HAP-1 (cell line): Measurements from ENCODE around the gene AUTS2.

Experiments used
- DNase-seq, 2 experiments: peaks; one replicate each; pipeline ENCODE4 v3.0.0-alpha.2; 2016 to 2020; ENCODE audit warnings: low spot score in 2 of 2
- H3K27me3 ChIP-seq: fragments of 250-450 bp; sonication (Bioruptor Pico); 2 replicates; pipeline ENCODE4 v1.5.1; 2020; ENCODE audit warnings: low read depth, mild to moderate bottlenecking, moderate library complexity
- H3K36me3 ChIP-seq: fragments of 250-450 bp; sonication (Bioruptor Pico); replicated peaks from 2 replicates; pipeline ENCODE4 v1.5.1; 2020; ENCODE audit warnings: mild to moderate bottlenecking
- H3K4me1 ChIP-seq: fragments of 250-450 bp; sonication (Bioruptor Pico); 2 replicates; pipeline ENCODE4 v1.5.1; 2020; ENCODE audit warnings: mild to moderate bottlenecking
- H3K4me3 ChIP-seq: fragments of 250-450 bp; sonication (Bioruptor Pico); 2 replicates; pipeline ENCODE4 v1.5.1; 2020; ENCODE audit warnings: mild to moderate bottlenecking, moderate library complexity
- H3K9me3 ChIP-seq: fragments of 250-450 bp; sonication (Bioruptor Pico); 2 replicates; pipeline ENCODE4 v1.5.1; 2020; ENCODE audit warnings: mild to moderate bottlenecking, moderate library complexity
- in situ Hi-C: fragments of 300-500 bp; cut with MboI; formaldehyde crosslinking; loops from 3 replicates; pipeline ENCODE4 v1.14.3; 2020; ENCODE audit warnings: low sequenced_read_pairs, inconsistent platforms, mixed read lengths

AUTS2 gene

GRCh38 chr7:70758646-70759045 lies 1160.4 kb downstream of the AUTS2 start:
- no peak overlapping the region for H3K4me3 ChIP-seq
- in situ Hi-C loops: no loop called here
- peak in 1 of 2 experiments; percentile 13 for DNase-seq
- peaks cover 10% of the 10 kb centered on the region for H3K4me1 ChIP-seq
- no peaks in the 10 kb centered on the region for H3K9me3 ChIP-seq
- no peaks in the 10 kb centered on the region for H3K36me3 ChIP-seq
- H3K27me3 ChIP-seq: no peaks in the 10 kb centered on the region

DNA sequence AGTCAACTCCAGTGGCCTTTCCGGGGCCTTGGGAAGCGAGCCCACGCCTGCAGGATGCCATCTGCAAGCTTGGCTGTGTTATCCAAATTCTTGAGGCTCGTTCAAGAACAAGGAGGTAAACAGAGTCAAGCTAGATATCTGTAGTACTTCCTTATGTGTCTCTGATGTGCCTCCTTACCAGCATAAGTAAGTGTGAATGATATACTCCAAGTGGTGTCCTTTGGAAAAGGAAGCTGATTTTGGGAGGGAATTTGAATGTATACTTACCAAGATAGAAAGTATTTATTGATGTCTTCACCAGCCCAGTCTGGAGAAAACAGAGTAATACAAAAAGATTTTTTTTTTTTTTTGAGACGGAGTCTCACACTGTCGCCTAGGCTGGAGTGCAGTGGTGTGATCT lies 1161.4 kb downstream of the AUTS2 start:
- no peaks in the 10 kb centered on the region for H3K9me3 ChIP-seq
- no peak overlapping the region for H3K4me3 ChIP-seq
- no peaks in the 10 kb centered on the region for H3K27me3 ChIP-seq
- H3K36me3 ChIP-seq: no peaks in the 10 kb centered on the region
- in situ Hi-C loops: no loop called here
- no peak for DNase-seq
- H3K4me1 ChIP-seq: peaks cover 10% of the 10 kb centered on the region

DNA sequence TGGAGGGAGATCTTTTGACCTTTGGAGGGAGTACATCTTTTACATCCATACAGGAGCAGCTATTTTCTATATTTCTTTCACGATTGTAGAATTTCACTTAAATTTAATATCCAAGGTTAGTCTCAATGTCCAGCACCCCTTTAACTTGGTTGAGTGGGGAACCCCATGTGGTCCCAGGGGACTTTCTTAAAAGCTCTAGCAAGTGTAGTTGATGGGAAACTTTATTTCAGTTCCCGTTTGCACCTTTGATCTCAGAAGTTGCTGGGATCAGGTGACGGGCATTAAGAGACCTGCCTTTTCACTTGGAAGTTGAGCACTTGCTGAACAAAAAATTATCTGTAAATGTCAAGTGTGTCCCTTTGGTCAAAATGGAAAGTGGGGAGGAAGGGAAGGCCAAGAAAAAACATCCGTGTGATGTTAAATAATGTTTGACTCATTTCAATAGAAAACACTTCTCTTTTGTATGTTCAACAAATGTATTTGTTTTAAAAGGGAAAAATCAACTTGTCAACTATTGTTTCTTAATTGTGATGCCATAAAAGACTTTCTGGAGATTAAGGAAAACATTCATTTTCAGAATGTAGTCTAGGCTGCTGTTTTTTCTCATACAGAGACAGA lies 1163.5 kb downstream of the AUTS2 start:
- H3K9me3 ChIP-seq: no peaks in the 10 kb centered on the region
- in situ Hi-C loops: no loop called here
- H3K4me1 ChIP-seq: peaks cover 10% of the 10 kb centered on the region
- no peak overlapping the region for H3K4me3 ChIP-seq
- no peaks in the 10 kb centered on the region for H3K36me3 ChIP-seq
- no peak for DNase-seq
- no peaks in the 10 kb centered on the region for H3K27me3 ChIP-seq

GRCh38 chr7:70762696-70763095 lies 1164.4 kb downstream of the AUTS2 start:
- no peaks in the 10 kb centered on the region for H3K9me3 ChIP-seq
- in situ Hi-C loops: no loop called here
- no peaks in the 10 kb centered on the region for H3K36me3 ChIP-seq
- H3K4me1 ChIP-seq: peaks cover 10% of the 10 kb centered on the region
- no peaks in the 10 kb centered on the region for H3K27me3 ChIP-seq
- no peak for DNase-seq
- H3K4me3 ChIP-seq: no peak overlapping the region

DNA sequence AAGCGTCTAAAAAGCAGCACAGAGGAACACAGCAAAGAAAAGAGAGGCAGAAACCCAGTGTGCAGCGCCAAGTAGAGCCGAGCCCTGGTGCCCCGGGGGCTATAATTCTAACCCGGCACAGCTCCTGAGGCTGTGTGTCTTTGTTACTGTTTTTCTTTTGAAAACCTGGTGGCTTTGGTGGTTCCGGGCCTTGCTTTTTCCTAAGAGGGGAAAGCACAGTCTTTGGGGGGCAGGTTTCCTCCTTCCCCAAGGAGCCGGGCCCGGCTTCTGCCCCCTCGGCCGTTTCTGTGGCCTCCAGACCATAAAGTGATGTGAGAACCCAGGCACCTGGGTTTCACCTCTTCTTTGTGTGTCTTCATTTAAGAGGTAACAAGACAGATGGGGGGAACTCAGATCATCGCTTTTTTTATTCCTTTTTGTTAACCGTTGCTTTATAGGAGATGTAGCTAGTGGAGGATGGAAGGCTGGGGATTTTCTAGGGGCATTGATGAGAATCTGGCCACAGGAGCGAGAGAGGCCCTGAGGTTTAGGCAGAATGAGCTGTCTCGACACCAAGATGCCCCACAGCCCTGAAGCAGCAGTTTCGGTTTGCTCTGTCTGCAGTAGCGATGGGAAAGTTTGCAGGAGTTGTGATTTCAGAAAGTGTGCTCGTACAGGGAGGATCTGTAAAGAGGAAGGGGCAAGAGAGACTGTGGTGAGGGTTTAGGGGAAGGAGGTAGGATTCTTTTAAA lies 1165.9 kb downstream of the AUTS2 start:
- H3K4me1 ChIP-seq: no peaks in the 10 kb centered on the region
- no peaks in the 10 kb centered on the region for H3K27me3 ChIP-seq
- H3K4me3 ChIP-seq: no peak overlapping the region
- H3K9me3 ChIP-seq: no peaks in the 10 kb centered on the region
- no peaks in the 10 kb centered on the region for H3K36me3 ChIP-seq
- no peak for DNase-seq
- in situ Hi-C loops: no loop called here

DNA sequence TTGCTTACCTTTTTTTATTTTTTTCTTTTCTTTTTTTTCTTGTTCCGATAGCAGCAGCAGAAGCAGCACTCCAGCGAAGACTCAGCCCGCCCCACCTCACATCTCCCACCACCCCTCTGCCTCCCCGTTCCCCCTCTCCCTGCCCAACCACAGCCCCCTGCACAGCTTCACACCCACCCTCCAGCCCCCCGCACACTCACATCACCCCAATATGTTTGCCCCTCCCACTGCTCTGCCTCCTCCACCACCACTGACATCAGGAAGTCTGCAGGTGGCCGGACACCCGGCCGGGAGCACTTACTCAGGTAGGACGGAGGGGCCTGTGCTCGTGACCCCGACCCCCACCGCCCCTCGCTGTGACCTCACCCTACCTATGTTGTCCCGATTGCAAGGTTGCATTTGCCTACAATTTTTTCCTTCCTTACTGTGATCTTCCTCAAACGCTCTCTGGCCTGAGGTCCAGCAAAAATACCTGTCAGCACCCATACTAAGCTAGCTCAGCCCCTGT lies 1166.5 kb downstream of the AUTS2 start:
- in situ Hi-C loops: no loop called here
- no peaks in the 10 kb centered on the region for H3K36me3 ChIP-seq
- H3K4me3 ChIP-seq: no peak overlapping the region
- H3K4me1 ChIP-seq: no peaks in the 10 kb centered on the region
- no peak for DNase-seq
- H3K9me3 ChIP-seq: no peaks in the 10 kb centered on the region
- H3K27me3 ChIP-seq: no peaks in the 10 kb centered on the region

GRCh38 chr7:70765651-70766050 lies 1167.4 kb downstream of the AUTS2 start:
- no peak for DNase-seq
- Histone ChIP-seq H3K9me3 (no peaks in the 10 kb centered on the region), H3K4me3 (no peak overlapping the region), H3K27me3 (no peaks in the 10 kb centered on the region), H3K36me3 (no peaks in the 10 kb centered on the region), H3K4me1 (no peaks in the 10 kb centered on the region)
- in situ Hi-C loops: no loop called here

DNA sequence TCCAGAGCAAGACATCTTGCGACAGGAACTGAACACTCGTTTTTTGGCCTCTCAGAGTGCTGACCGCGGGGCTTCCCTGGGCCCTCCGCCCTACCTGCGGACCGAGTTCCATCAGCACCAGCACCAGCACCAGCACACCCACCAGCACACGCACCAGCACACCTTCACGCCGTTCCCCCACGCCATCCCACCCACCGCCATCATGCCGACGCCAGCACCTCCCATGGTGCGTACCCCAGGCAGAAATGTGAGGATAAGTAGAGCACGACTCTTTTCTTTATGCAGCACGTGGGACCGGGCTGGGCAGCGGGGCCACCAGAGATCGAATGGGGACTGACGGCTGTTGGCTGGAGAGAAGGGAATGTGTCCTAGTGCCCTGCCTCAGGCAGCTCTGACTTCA lies 1167.8 kb downstream of the AUTS2 start:
- H3K27me3 ChIP-seq: no peaks in the 10 kb centered on the region
- no peaks in the 10 kb centered on the region for H3K36me3 ChIP-seq
- no peaks in the 10 kb centered on the region for H3K4me1 ChIP-seq
- DNase-seq: no peak
- in situ Hi-C loops: no loop called here
- H3K4me3 ChIP-seq: no peak overlapping the region
- no peaks in the 10 kb centered on the region for H3K9me3 ChIP-seq

- Histone ChIP-seq H3K9me3 (no peaks in the 10 kb centered on the region), H3K36me3 (no peaks in the 10 kb centered on the region), H3K4me1 (no peaks in the 10 kb centered on the region), H3K4me3 (no peak overlapping the region), H3K27me3 (no peaks in the 10 kb centered on the region)
- in situ Hi-C loops: no loop called here
- DNase-seq: no peak
Observed at GRCh38 chr7:70766694-70767093, 1168.4 kb downstream of the AUTS2 start.

- in situ Hi-C loops: no loop called here
- no peaks in the 10 kb centered on the region for H3K36me3 ChIP-seq
- no peaks in the 10 kb centered on the region for H3K9me3 ChIP-seq
- DNase-seq: no peak
- H3K4me1 ChIP-seq: no peaks in the 10 kb centered on the region
- no peak overlapping the region for H3K4me3 ChIP-seq
- H3K27me3 ChIP-seq: no peaks in the 10 kb centered on the region
Observed at GRCh38 chr7:70770154-70770553, 1171.9 kb downstream of the AUTS2 start.

DNA sequence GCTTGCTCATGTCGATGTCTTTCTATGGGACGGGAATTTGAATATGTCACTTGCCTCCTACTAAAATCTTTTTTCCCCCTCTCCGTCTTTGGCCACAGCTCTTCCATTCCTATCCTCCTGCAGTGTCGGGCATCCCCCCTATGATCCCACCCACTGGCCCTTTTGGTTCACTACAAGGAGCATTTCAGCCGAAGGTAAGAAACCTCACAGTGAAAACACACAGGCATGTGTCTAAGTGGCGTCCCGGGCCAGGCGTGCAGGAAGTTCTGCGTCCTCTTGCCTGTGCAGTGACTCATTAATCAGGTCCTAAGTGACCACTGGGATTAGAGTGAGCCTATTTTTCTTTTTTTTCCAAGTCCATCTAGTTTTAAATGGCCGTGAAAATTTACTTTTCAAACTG lies 1173.2 kb downstream of the AUTS2 start:
- Histone ChIP-seq H3K4me3 (no peak overlapping the region), H3K9me3 (no peaks in the 10 kb centered on the region), H3K36me3 (no peaks in the 10 kb centered on the region), H3K27me3 (no peaks in the 10 kb centered on the region), H3K4me1 (no peaks in the 10 kb centered on the region; the same call in 1 of the 2 replicates)
- in situ Hi-C loops: no loop called here
- no peak for DNase-seq

GRCh38 chr7:70772891-70773290 lies 1174.6 kb downstream of the AUTS2 start:
- Histone ChIP-seq H3K36me3 (no peaks in the 10 kb centered on the region), H3K27me3 (no peaks in the 10 kb centered on the region), H3K9me3 (no peaks in the 10 kb centered on the region), H3K4me3 (no peak overlapping the region), H3K4me1 (no peaks in the 10 kb centered on the region; the same call in 1 of the 2 replicates)
- no peak for DNase-seq
- in situ Hi-C loops: no loop called here

GRCh38 chr7:70773406-70773805 lies 1175.1 kb downstream of the AUTS2 start:
- Histone ChIP-seq H3K36me3 (no peaks in the 10 kb centered on the region), H3K4me1 (no peaks in the 10 kb centered on the region; the same call in 1 of the 2 replicates), H3K27me3 (no peaks in the 10 kb centered on the region), H3K9me3 (no peaks in the 10 kb centered on the region), H3K4me3 (no peak overlapping the region)
- in situ Hi-C loops: no loop called here
- DNase-seq: no peak

GRCh38 chr7:70774950-70775527 lies 1176.8 kb downstream of the AUTS2 start:
- DNase-seq: no peak
- no peaks in the 10 kb centered on the region for H3K9me3 ChIP-seq
- no peak overlapping the region for H3K4me3 ChIP-seq
- no peaks in the 10 kb centered on the region for H3K27me3 ChIP-seq
- in situ Hi-C loops: no loop called here
- no peaks in the 10 kb centered on the region for H3K36me3 ChIP-seq
- H3K4me1 ChIP-seq: no peaks in the 10 kb centered on the region; the same call in 1 of the 2 replicates
